Natural killer cell (primary cell): ENCODE results near the gene PHEX. TPM values are rescaled to one million over a fixed set of nuclear protein-coding genes. Genes with fewer than 3 reads are reported as not detected.

Experiments used
- ATAC-seq, 3 donors: fragments of 150-1000 bp in 2 of 3; fragments of 200-7000 bp in 1 of 3; cut with Tn5 transposase; 1 replicate in 1 of 3; 2 replicates in 2 of 3; pipeline ENCODE4 v1.10.0; 2021; ENCODE audit warnings: mild to moderate bottlenecking in 2 of 3, moderate library complexity in 2 of 3
- DNase-seq, 2 donors: peaks; one replicate each; pipeline versions ENCODE4 v3.0.0 to v3.0.0-alpha.2; 2013 to 2021; ENCODE audit warnings: mixed read lengths in 1 of 2
- H3K27ac ChIP-seq: one replicate; pipeline ENCODE4 v1.5.1; 2013; ENCODE audit warnings: mild to moderate bottlenecking, low read length
- H3K27me3 ChIP-seq: one replicate; pipeline ENCODE4 v1.6.1; 2013; ENCODE audit warnings: low read length; ENCODE audit not compliant: control insufficient read depth, insufficient read depth
- H3K36me3 ChIP-seq: one replicate; pipeline ENCODE4 v1.6.1; 2013; ENCODE audit warnings: low read length; ENCODE audit not compliant: control insufficient read depth, insufficient read depth
- H3K4me1 ChIP-seq: one replicate; pipeline ENCODE4 v1.6.1; 2013; ENCODE audit warnings: low read length; ENCODE audit not compliant: control insufficient read depth, insufficient read depth
- H3K4me3 ChIP-seq: one replicate; pipeline ENCODE4 v1.5.1; 2013; ENCODE audit warnings: low read length
- H3K9me3 ChIP-seq: one replicate; pipeline ENCODE4 v1.6.1; 2013; ENCODE audit warnings: low read length; ENCODE audit not compliant: control insufficient read depth, insufficient read depth
- H3K27ac Mint-ChIP-seq, 2 donors: one replicate each; pipeline ENCODE4 v1.8.0; 2022; ENCODE audit warnings: mild to moderate bottlenecking in 2 of 2, mixed read lengths in 2 of 2, moderate library complexity in 1 of 2
- H3K27me3 Mint-ChIP-seq, 2 donors: one replicate each; pipeline ENCODE4 v1.8.0; 2022; ENCODE audit warnings: low read depth in 2 of 2, mixed read lengths in 2 of 2
- H3K36me3 Mint-ChIP-seq: one replicate; pipeline ENCODE4 v1.8.0; 2022; ENCODE audit warnings: mixed read lengths
- H3K4me1 Mint-ChIP-seq, 2 donors: one replicate each; pipeline ENCODE4 v1.8.0; 2022; ENCODE audit warnings: mixed read lengths in 2 of 2
- H3K4me3 Mint-ChIP-seq: one replicate; pipeline ENCODE4 v1.8.0; 2022; ENCODE audit warnings: mild to moderate bottlenecking, moderate library complexity, mixed read lengths
- H3K9me3 Mint-ChIP-seq, 2 donors: one replicate each; pipeline ENCODE4 v1.8.0; 2022; ENCODE audit warnings: mixed read lengths in 2 of 2
- CTCF ChIP-seq: fragments of 200-600 bp; IDR thresholded peaks from one replicate; pipeline ENCODE4 v1.8.0; 2022; ENCODE audit warnings: antibody characterized with exemption
- WGBS: methylation state at CpG from one replicate; pipeline ENCODE4 v1.1.7; 2013; ENCODE audit warnings: missing lambda C conversion rate; ENCODE audit not compliant: insufficient coverage; 5-methylcytosine and 5-hydroxymethylcytosine counted together
- intact Hi-C: fragments of 100-400 bp; cut with micrococcal nuclease; formaldehyde crosslinking; loops from one replicate; pipeline ENCODE4 v1.14.2; 2022
- total RNA-seq, 4 donors: library from RNA; stranded (reverse); fragments of 120-200 nt in 1 of 4; gene quantifications; one replicate each; pipeline versions ENCODE4 v1.2.3 to v1.2.4, GENCODE V29; 2013 to 2022

Gene PHEX
- total RNA-seq, 3 donors from 2014 or later (not counting 1 experiment from before 2014, with no cell fraction given): 0.10 to 0.54 (median 0.25) TPM

DNA sequence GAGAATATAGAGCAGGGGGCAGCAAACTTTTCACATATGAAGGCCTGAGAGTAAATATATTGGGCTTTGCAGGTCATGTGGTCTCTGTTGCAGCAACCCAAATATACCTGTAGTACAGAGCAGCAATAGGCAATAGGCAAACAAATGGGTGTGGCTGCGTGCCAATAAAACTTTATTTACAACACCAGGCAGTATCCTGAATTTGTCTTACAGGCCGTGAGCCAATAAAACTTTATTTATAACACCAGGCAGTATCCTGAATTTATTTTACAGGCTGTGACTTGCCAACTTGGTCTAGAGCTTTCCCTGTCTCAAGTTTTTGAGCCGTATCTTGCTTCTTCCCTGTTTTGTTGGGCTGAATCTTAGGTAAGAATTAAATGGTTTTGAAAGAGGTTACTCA lies 118.2 kb downstream of the PHEX start:
- H3K4me3 ChIP-seq: no peak overlapping the region
- intact Hi-C loops: no loop called here
- H3K36me3 ChIP-seq: no peaks in the 10 kb centered on the region
- ATAC-seq: no peak
- no peaks in the 10 kb centered on the region for H3K36me3 Mint-ChIP-seq
- no peak overlapping the region for H3K27ac Mint-ChIP-seq
- DNase-seq: no peak
- no peak overlapping the region for H3K27ac ChIP-seq
- peaks cover 0 to 10% of the 10 kb centered on the region in 2 donors for H3K27me3 Mint-ChIP-seq
- no peak overlapping the region for H3K4me3 Mint-ChIP-seq
- no peaks in the 10 kb centered on the region for H3K27me3 ChIP-seq
- WGBS: 80% methylated on average over 2 of the region's 3 CpGs
- no peak for TF ChIP-seq CTCF
- no peaks in the 10 kb centered on the region for H3K9me3 Mint-ChIP-seq
- H3K9me3 ChIP-seq: no peaks in the 10 kb centered on the region
- H3K4me1 ChIP-seq: no peaks in the 10 kb centered on the region
- H3K4me1 Mint-ChIP-seq: no peaks in the 10 kb centered on the region

DNA sequence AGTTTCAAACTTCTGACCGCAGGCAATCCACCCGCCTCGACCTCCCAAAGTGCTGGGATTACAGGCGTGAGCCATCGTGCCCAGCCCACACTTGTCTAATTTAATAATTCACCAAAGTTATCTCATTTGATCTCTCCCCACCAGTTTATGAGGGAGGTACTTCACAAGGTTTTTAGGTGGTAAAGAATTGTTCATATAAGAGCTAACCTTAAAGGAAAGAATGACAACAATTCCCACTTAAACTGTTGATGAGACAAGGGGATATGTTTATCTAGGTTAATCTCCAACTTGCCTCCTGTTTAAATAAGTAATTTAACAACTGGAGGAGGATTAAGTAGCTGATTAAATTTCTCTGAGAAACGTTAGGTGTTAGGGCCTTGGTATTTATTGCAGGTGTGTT lies 123.0 kb downstream of the PHEX start:
- Mint-ChIP-seq H3K27me3 (peaks cover 0 to 6% of the 10 kb centered on the region in 2 donors), H3K9me3 (no peaks in the 10 kb centered on the region), H3K4me1 (no peaks in the 10 kb centered on the region), H3K4me3 (no peak overlapping the region), H3K36me3 (no peaks in the 10 kb centered on the region), H3K27ac (no peak overlapping the region)
- no peak for TF ChIP-seq CTCF
- Histone ChIP-seq H3K36me3 (no peaks in the 10 kb centered on the region), H3K4me1 (no peaks in the 10 kb centered on the region), H3K4me3 (no peak overlapping the region), H3K9me3 (no peaks in the 10 kb centered on the region), H3K27me3 (no peaks in the 10 kb centered on the region), H3K27ac (no peak overlapping the region)
- intact Hi-C loops: no loop called here
- DNase-seq (no peak), ATAC-seq (no peak)
- WGBS: 100% methylated on average over 3 of the region's 6 CpGs

- intact Hi-C loops: no loop called here
- Histone ChIP-seq H3K9me3 (no peaks in the 10 kb centered on the region), H3K4me1 (no peaks in the 10 kb centered on the region), H3K36me3 (no peaks in the 10 kb centered on the region), H3K27ac (no peak overlapping the region), H3K27me3 (no peaks in the 10 kb centered on the region), H3K4me3 (no peak overlapping the region)
- Mint-ChIP-seq H3K4me1 (no peaks in the 10 kb centered on the region), H3K27me3 (peaks cover 0 to 11% of the 10 kb centered on the region in 2 donors), H3K4me3 (no peak overlapping the region), H3K36me3 (no peaks in the 10 kb centered on the region), H3K9me3 (no peaks in the 10 kb centered on the region), H3K27ac (no peak overlapping the region)
- WGBS: 91% methylated on average over 4 of the region's 5 CpGs
- no peak for DNase-seq
- no peak for ATAC-seq
- TF ChIP-seq CTCF: no peak
These were observed 126.9 kb downstream of the PHEX start for GRCh38 chrX:22159071-22159470.

- H3K9me3 ChIP-seq: no peaks in the 10 kb centered on the region
- H3K4me3 ChIP-seq: no peak overlapping the region
- no peaks in the 10 kb centered on the region for H3K36me3 ChIP-seq
- H3K4me3 Mint-ChIP-seq: no peak overlapping the region
- peaks cover 0 to 2% of the 10 kb centered on the region in 2 donors for H3K9me3 Mint-ChIP-seq
- intact Hi-C loops: no loop called here
- H3K27me3 ChIP-seq: no peaks in the 10 kb centered on the region
- ATAC-seq (no peak), DNase-seq (no peak)
- WGBS: 85% methylated on average over 3 of the region's 3 CpGs
- no peak for TF ChIP-seq CTCF
- no peak overlapping the region for H3K27ac Mint-ChIP-seq
- no peak overlapping the region for H3K27ac ChIP-seq
- H3K4me1 ChIP-seq: no peaks in the 10 kb centered on the region
- no peaks in the 10 kb centered on the region for H3K36me3 Mint-ChIP-seq
- peaks cover 2 to 15% of the 10 kb centered on the region in 2 donors for H3K27me3 Mint-ChIP-seq
- no peaks in the 10 kb centered on the region for H3K4me1 Mint-ChIP-seq
These were observed 131.2 kb downstream of the PHEX start for GRCh38 chrX:22163326-22163725.
